NB4 (cell line): ENCODE measurements around the gene KRT28.

Source experiments
- DNase-seq: peaks from one replicate; pipeline ENCODE4 v3.0.0; 2010; ENCODE audit warnings: low read depth
- H3K4me3 ChIP-seq: one replicate; pipeline ENCODE4 v1.5.1; 2011; ENCODE audit warnings: mild to moderate bottlenecking, low read depth, low read length, moderate library complexity
- MYC ChIP-seq: IDR thresholded peaks from 2 replicates; pipeline ENCODE4 v1.6.1; 2011; ENCODE audit warnings: low read depth, low read length
- POLR2A ChIP-seq: IDR thresholded peaks from 2 replicates; pipeline ENCODE4 v1.6.1; 2011; ENCODE audit warnings: mild to moderate bottlenecking; ENCODE audit not compliant: insufficient read length; ENCODE audit errors: extremely low read depth
- TF ChIP-seq, protein P1 (sequence below): IDR thresholded peaks from one replicate; pipeline ENCODE4 v1.5.1; 2012; ENCODE audit warnings: low read depth, low read length
- TF ChIP-seq, protein P2 (sequence below): IDR thresholded peaks from 2 replicates; pipeline ENCODE4 v1.6.1; 2011; ENCODE audit warnings: low read depth, low read length

Gene KRT28

DNA sequence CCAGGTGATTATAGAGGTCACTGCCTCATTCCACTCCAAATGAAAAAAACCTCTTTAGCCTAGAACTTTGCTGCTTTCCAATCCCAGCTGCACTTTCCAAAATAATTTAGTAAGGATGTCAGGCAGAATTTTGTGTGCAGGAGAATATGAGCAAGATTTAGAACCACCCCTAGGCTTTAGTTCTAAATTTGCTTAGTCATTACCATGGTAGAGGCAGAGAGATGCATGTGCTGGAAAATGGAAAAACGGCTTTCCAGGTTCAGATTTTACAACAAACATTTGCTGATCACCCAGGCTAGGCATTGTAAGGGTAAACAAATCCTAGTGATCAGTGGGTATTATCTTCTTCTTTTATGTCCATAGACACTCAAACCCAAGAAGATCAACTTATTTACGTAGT, 34.1 kb downstream of the KRT28 start:
- no peak for DNase-seq
- H3K4me3 ChIP-seq: no peak overlapping the region
- TF ChIP-seq, protein P1, sequence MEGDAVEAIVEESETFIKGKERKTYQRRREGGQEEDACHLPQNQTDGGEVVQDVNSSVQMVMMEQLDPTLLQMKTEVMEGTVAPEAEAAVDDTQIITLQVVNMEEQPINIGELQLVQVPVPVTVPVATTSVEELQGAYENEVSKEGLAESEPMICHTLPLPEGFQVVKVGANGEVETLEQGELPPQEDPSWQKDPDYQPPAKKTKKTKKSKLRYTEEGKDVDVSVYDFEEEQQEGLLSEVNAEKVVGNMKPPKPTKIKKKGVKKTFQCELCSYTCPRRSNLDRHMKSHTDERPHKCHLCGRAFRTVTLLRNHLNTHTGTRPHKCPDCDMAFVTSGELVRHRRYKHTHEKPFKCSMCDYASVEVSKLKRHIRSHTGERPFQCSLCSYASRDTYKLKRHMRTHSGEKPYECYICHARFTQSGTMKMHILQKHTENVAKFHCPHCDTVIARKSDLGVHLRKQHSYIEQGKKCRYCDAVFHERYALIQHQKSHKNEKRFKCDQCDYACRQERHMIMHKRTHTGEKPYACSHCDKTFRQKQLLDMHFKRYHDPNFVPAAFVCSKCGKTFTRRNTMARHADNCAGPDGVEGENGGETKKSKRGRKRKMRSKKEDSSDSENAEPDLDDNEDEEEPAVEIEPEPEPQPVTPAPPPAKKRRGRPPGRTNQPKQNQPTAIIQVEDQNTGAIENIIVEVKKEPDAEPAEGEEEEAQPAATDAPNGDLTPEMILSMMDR: no peak
- TF ChIP-seq, protein P2, sequence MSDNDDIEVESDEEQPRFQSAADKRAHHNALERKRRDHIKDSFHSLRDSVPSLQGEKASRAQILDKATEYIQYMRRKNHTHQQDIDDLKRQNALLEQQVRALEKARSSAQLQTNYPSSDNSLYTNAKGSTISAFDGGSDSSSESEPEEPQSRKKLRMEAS: no peak
- TF ChIP-seq MYC (no peak), POLR2A (no peak)

DNA sequence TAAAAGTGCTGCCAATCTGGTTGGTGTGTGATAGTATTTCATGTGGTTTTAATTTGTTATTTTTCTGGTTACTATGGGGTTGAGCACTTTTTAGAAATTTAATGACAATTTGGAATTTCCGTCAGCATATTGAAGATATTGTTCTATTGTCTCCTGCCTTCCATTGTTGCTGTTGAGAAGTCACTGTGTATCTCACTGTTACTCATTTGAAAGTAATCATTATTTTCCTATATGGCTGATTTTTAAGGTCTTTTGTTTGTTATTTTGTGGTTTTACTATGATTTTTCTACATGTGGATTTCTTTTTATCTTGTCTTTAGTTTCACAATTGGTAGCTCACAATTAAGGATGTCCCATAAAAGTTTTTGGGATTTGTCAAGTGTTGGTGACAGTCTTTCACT, 36.0 kb downstream of the KRT28 start:
- TF ChIP-seq, protein P2: no peak
- TF ChIP-seq, protein P1: no peak
- no peak for TF ChIP-seq POLR2A
- no peak for TF ChIP-seq MYC

DNA sequence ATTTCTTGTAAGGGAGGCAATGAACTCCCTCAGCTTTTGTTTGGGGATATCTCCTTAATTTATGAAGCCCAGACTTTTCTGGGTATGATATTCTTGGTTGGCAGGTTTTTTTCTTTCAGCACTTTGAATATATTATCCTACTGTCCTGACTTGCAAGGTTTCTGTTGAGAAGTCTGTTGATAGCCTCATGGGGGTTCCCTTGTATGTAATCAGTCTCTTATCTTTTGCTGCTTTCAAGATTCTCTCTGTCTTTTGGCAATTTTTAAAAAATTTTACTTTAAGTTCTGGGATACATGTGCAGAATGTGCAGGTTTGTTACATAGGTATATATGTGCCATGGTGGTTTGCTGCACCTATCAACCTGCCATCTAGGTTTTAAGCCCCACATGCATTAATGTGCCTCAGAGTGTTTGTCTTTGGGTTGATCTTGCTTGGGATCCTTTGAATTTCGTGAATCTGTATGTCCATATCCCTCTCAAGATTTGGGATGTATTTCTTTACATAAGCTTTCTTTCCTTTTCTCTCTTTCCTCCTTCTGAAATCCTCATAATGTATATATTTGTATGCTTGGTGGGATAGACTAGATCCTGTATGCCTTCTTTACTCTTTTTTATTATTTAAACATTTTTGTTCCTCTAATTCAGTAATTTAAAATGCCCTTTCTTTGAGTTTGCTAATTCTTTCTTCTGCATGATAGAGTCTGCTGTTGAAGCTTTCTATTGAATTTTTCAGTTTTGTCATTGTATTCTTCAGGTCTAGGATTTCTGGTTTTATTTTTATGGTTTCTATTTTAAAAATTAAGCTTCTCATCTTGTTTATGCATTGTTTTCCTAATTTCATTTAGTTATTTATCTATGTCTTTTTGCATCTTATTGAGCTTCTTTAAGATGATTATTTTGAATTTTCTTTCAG, 39.4 kb downstream of the KRT28 start:
- no peak overlapping the region for H3K4me3 ChIP-seq
- TF ChIP-seq POLR2A (no peak), MYC (no peak)
- TF ChIP-seq, protein P1: no peak
- no peak for DNase-seq

More for the DNA sequence above, 36.0 kb downstream of the KRT28 start:
- no peak for DNase-seq
- H3K4me3 ChIP-seq: no peak overlapping the region

DNA sequence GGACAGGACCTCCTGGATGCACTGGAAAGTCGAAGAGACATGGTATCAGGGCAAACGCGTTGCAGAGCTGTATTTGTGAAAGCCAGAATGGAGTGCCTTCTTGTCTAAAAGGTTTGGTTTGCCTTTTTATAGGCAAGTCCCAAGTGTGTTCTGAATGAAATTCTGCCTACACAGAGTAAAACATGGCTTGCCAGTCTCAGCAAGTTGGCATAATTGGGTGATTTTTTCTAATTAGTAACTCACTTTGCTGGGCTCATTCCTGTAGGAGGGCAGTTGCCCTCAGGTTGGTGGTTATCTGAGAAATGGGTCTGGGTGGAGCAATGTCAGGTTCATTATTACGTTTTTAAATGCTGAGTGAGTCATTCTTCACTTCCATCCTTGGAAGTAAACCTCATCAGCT, 44.5 kb downstream of the KRT28 start, which contains the start of gene KRT25:
TSS of gene KRT25 (minus strand) at position 101 of the 400 bp plus-strand sequence. CDS start at position 41, 60 bp downstream.
- no peak for DNase-seq
- no peak within 1 kb of the TSS for H3K4me3 ChIP-seq
- TF ChIP-seq, protein P2: no peak
- TF ChIP-seq MYC (no peak), POLR2A (no peak)
- TF ChIP-seq, protein P1: no peak

DNA sequence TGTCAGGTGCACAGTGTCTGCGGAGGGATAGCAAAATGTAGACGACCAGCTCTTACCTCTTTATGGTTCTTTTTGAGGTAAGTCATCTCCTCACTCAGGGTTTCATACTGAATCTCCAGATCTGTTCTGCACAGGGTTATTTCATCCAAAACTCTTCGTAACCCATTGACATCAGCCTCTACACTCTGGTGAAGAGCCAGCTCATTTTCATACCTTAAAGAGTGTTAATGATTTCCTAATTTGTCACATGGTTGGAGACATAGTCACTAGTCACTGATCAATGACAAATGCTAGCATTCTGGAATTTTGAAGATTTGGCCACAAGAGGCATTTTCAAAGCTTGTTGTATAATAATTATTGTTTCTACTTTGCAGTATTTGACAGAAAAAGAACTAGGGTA, 46.0 kb downstream of the KRT28 start:
- no peak for DNase-seq
- H3K4me3 ChIP-seq: no peak overlapping the region
- TF ChIP-seq, protein P2: no peak
- TF ChIP-seq POLR2A: no peak
- TF ChIP-seq, protein P1: no peak
- no peak for TF ChIP-seq MYC
